Mucosa of descending colon (tissue), 3 donors: ENCODE measurements around the gene MTFP1. TPM values are rescaled to one million over a fixed set of nuclear protein-coding genes. Genes with fewer than 3 reads are reported as not detected.

Experiments
- ATAC-seq: fragments of 200-7000 bp; cut with Tn5 transposase; one replicate; pipeline ENCODE4 v1.9.1; 2020; ENCODE audit warnings: mild to moderate bottlenecking, moderate library complexity
- DNase-seq, 3 donors: peaks; one replicate each; pipeline ENCODE4 v3.0.0-alpha.2; 2020
- H3K36me3 ChIP-seq: fragments of 200-600 bp; one replicate; pipeline ENCODE4 v1.8.0; 2021; ENCODE audit warnings: low read depth, mild to moderate bottlenecking
- H3K4me1 ChIP-seq: fragments of 200-600 bp; one replicate; pipeline ENCODE4 v1.8.0; 2021; ENCODE audit warnings: low read depth, mild to moderate bottlenecking
- H3K4me3 ChIP-seq: fragments of 200-600 bp; one replicate; pipeline ENCODE4 v1.8.0; 2021; ENCODE audit warnings: mild to moderate bottlenecking
- H3K9me3 ChIP-seq: fragments of 200-600 bp; one replicate; pipeline ENCODE4 v1.8.0; 2021; ENCODE audit warnings: mild to moderate bottlenecking
- CTCF ChIP-seq: fragments of 200-600 bp; IDR thresholded peaks from one replicate; pipeline ENCODE4 v1.8.0; 2022; ENCODE audit warnings: antibody characterized with exemption, mild to moderate bottlenecking
- intact Hi-C, 2 donors: fragments of 100-400 bp; cut with DNase I in 1 of 2; cut with micrococcal nuclease in 1 of 2; formaldehyde crosslinking; loops; one replicate each; pipeline versions ENCODE4 v1.11.0 to v1.11.1; 2022; cut with DNase I, micrococcal nuclease
- total RNA-seq, 3 donors: library from RNA; stranded (reverse); fragmentation: NEBNext Ultra II Directional in 2 of 3; extraction: Animal tissue kit (Norgen Biotek cat#: 25700) in 2 of 3; gene quantifications; one replicate each; pipeline versions ENCODE4 v1.2.1 to v1.2.4, GENCODE V29; 2021 to 2023
- donor health status: DM: no; HTN: no; CAD: no; lungs with moderate emphysema.
- donor health status: DM: no; HTN: no; CAD: no.
- donor health status: DM: no; HTN: yes; CAD: no.

Gene MTFP1
- total RNA-seq, 3 donors from 2014 or later: 14.0 to 26.0 (median 25.3) TPM

GRCh38 chr22:30435674-30436126 lies 10.1 kb downstream of the MTFP1 start:
- H3K9me3 ChIP-seq: no peaks in the 10 kb centered on the region
- no peaks in the 10 kb centered on the region for H3K36me3 ChIP-seq
- intact Hi-C loops: no loop called here
- H3K4me3 ChIP-seq: no peak overlapping the region
- peaks cover 8% of the 10 kb centered on the region for H3K4me1 ChIP-seq
- ATAC-seq: peak; percentile 73
- TF ChIP-seq CTCF: no peak
- DNase-seq: peak; percentile 60 to 85 (median 61)

GRCh38 chr22:30436196-30436595 lies 10.6 kb downstream of the MTFP1 start:
- ATAC-seq (no peak), DNase-seq (no peak)
- intact Hi-C loops: no loop called here
- TF ChIP-seq CTCF: no peak
- no peaks in the 10 kb centered on the region for H3K36me3 ChIP-seq
- H3K4me1 ChIP-seq: peaks cover 8% of the 10 kb centered on the region
- H3K9me3 ChIP-seq: no peaks in the 10 kb centered on the region
- H3K4me3 ChIP-seq: no peak overlapping the region

GRCh38 chr22:30438559-30438958 lies 13.0 kb downstream of the MTFP1 start:
- Histone ChIP-seq H3K4me3 (no peak overlapping the region), H3K4me1 (peaks cover 8% of the 10 kb centered on the region), H3K36me3 (no peaks in the 10 kb centered on the region), H3K9me3 (no peaks in the 10 kb centered on the region)
- no peak for TF ChIP-seq CTCF
- DNase-seq: peak in 2 of 3 donors; percentile 23 to 48
- intact Hi-C loops: no loop called here
- peak; percentile 65 for ATAC-seq

- TF ChIP-seq CTCF: no peak
- no peak for ATAC-seq
- peaks cover 8% of the 10 kb centered on the region for H3K4me1 ChIP-seq
Observed at GRCh38 chr22:30439226-30439625, 13.7 kb downstream of the MTFP1 start.

GRCh38 chr22:30439836-30440235 lies 14.3 kb downstream of the MTFP1 start:
- Histone ChIP-seq H3K9me3 (no peaks in the 10 kb centered on the region), H3K4me1 (peaks cover 8% of the 10 kb centered on the region), H3K36me3 (no peaks in the 10 kb centered on the region), H3K4me3 (no peak overlapping the region)
- ATAC-seq: peak; percentile 26
- DNase-seq: peak in 1 of 3 donors; percentile 16
- intact Hi-C loops: no loop called here
- TF ChIP-seq CTCF: no peak

More at GRCh38 chr22:30439226-30439625, 13.7 kb downstream of the MTFP1 start:
- DNase-seq: no peak
- Histone ChIP-seq H3K36me3 (no peaks in the 10 kb centered on the region), H3K4me3 (no peak overlapping the region), H3K9me3 (no peaks in the 10 kb centered on the region)
- intact Hi-C loops: no loop called here

GRCh38 chr22:30441088-30441487 lies 15.5 kb downstream of the MTFP1 start:
- Histone ChIP-seq H3K9me3 (no peaks in the 10 kb centered on the region), H3K4me1 (peaks cover 10% of the 10 kb centered on the region), H3K4me3 (no peak overlapping the region), H3K36me3 (no peaks in the 10 kb centered on the region)
- intact Hi-C loops: no loop called here
- DNase-seq (no peak), ATAC-seq (no peak)
- TF ChIP-seq CTCF: no peak
